DOHH2 (cell line): ENCODE data around the gene NEGR1.

Experiments
- CTCF ChIP-seq: fragments of 200-600 bp; sonication (generic); IDR thresholded peaks from one replicate; pipeline ENCODE4 v1.5.1; 2014; ENCODE audit warnings: antibody characterized with exemption, mild to moderate bottlenecking, low read depth, low read length; ENCODE audit not compliant: poor library complexity, severe bottlenecking
- EZH2phosphoT487 ChIP-seq: fragments of 200-600 bp; sonication (generic); IDR thresholded peaks from 2 replicates; pipeline ENCODE4 v1.6.1; 2017; ENCODE audit warnings: borderline replicate concordance, mild to moderate bottlenecking, antibody characterized with exemption, low read length, moderate library complexity, mixed read lengths

GRCh38 chr1:71882226-71882625, 400.1 kb downstream of the NEGR1 start:
- TF ChIP-seq CTCF: no peak
- TF ChIP-seq EZH2phosphoT487: no peak
